ENCODE results near the gene EGFLAM. TPM values are rescaled to one million over a fixed set of nuclear protein-coding genes. Genes with fewer than 3 reads are reported as not detected.

EGFLAM gene
- total and polyA plus RNA-seq, 2 donors (not counting 3 experiments of a cell fraction or from before 2014, with no cell fraction given), result 1.2 to 2.7 TPM

DNA sequence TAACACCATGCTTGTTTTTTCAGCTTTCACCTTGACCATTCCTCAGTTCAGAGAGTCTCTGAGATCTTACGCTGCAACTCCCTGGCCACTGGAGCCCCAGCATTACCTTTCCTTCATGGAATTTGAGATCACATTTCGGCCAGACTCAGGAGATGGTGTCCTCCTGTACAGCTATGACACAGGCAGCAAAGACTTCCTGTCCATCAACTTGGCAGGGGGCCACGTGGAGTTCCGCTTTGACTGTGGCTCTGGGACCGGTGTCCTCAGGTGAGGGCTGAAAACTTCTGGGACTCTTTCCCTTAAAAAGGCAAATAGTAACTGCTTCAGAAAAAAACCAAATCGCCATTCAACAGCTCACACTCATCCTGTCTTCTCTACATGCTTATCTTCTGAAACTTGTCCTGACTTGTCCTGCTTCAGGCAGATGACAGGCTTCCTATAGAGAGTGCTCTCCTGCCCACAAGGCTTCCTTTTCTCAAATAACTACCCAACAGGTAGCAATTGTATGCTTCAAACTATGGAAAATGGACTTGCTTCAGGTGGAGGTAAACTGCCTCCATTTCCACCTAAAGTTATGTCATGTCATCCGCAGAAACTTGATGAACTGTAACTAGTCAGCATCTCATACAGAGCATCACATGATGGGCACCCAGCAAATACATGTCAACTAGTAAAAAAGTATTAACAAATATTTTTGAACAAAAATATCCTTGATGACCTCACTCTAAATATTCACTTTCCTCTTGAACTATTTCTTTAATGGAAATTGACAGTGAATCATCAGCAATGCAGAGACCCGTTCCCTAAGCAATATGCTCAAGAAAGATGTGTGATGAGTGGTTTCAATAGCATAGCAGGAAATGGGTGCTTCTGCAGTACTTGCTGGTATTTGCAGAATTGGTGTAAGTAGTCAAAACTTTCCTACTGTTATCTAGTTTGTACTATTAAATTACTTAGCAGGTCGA, 168.9 kb downstream of the EGFLAM start:
- H3K4me3 ChIP-seq (replicated peaks in 1 of 3; ENCODE audit: insufficient read depth in 1 of 3, low read depth in 1 of 3, low read length in 3 of 3), result no peak overlapping the region
- dilution Hi-C loops (cut with MboI; ENCODE audit: extremely low pct_ligation_motif_present, low sequenced_read_pairs), result loop anchor here (25.0 kb wide), 1 partner anchor 385 kb away; no protein-coding TSS in a partner anchor
- H3K79me2 ChIP-seq (ENCODE audit: control insufficient read depth, insufficient read depth, low read length), result no peaks in the 10 kb centered on the region
- no peak overlapping the region for H3K27ac ChIP-seq (ENCODE audit: insufficient read depth, low read depth, low read length)
- H4K20me1 ChIP-seq (replicated peaks; ENCODE audit: control insufficient read depth, extremely low read depth, insufficient read depth, low read length), result no peaks in the 10 kb centered on the region
- FAIRE-seq, result peak; percentile 50
- no TSS peak for BruUV-seq (replicated peaks)
- no peaks in the 10 kb centered on the region for H3K36me3 ChIP-seq (ENCODE audit: control insufficient read depth in 2 of 2, extremely low read depth in 1 of 2, insufficient read depth in 2 of 2, low read length in 2 of 2)
- no peaks in the 10 kb centered on the region for H3K27me3 ChIP-seq (ENCODE audit: control insufficient read depth in 2 of 2, insufficient read depth in 2 of 2, low read length in 2 of 2)
- H2AFZ ChIP-seq (ENCODE audit: low read depth, low read length), result peak overlapping the region; percentile 6
- H3K9ac ChIP-seq (replicated peaks; ENCODE audit: extremely low read depth, insufficient read depth, low read length), result no peak overlapping the region
- no peak overlapping the region for H3K4me2 ChIP-seq (ENCODE audit: insufficient read depth, low read length)
- no peaks in the 10 kb centered on the region for H3K9me1 ChIP-seq (replicated peaks; ENCODE audit: control insufficient read depth, extremely low read depth, insufficient read depth, low read length)
- no peaks in the 10 kb centered on the region for H3K9me3 ChIP-seq (replicated peaks; ENCODE audit: control insufficient read depth, insufficient read depth, low read length)
- intact Hi-C loops (cut with micrococcal nuclease), result no loop called here
- TF ChIP-seq JUN (IDR thresholded peaks at IDR 0.05; ENCODE audit: borderline replicate concordance, insufficient read depth, insufficient read length, low read depth) (no peak), FOS (IDR thresholded peaks at IDR 0.05; ENCODE audit: borderline replicate concordance, insufficient read depth, low read length) (peak; percentile 68)
- no peak for DNase-seq (ENCODE audit: low read depth, low spot score)
- POLR2A ChIA-PET, result no interaction called here
- H3K4me1 ChIP-seq (ENCODE audit: control insufficient read depth, extremely low read depth, insufficient read depth, low read length), result no peaks in the 10 kb centered on the region
- CTCF ChIA-PET, result interaction anchor here (9.5 kb wide), 1 partner anchor 15 kb away, joined by 179 read pairs; no protein-coding TSS in a partner anchor

DNA sequence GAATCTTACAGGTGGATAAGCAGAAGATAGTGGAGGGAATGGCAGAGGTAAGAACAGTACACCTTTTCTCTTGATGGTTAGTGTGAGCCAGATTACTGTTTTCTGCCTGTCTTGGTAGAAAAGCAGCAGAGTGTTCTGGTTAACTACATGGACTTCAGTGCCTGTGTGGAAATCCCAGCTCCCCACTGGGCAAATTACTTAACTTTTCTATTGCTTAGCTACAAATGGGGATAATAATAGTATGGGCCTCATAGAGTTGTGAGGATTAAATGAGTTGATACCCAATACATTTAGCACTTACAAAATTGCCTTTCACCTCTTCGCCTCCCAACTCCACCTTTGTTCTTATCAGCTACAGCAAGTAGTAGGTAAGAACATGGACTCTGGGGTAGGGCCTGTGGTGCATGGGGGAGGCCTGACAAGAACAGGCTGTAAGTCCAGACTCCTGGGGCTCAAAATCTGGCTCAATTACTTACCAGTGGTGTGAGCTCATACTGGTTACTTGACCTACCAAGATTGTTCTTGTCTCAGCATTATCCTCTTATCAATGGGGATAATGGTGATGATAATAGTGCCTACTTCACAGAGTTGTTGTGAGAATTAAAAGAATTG, 173.0 kb downstream of the EGFLAM start:
- Histone ChIP-seq H3K4me2 (ENCODE audit: insufficient read depth, low read length) (no peak overlapping the region), H3K4me1 (ENCODE audit: control insufficient read depth, extremely low read depth, insufficient read depth, low read length) (peaks cover 19% of the 10 kb centered on the region), H3K9me1 (replicated peaks; ENCODE audit: control insufficient read depth, extremely low read depth, insufficient read depth, low read length) (no peaks in the 10 kb centered on the region), H3K36me3 (ENCODE audit: control insufficient read depth in 2 of 2, extremely low read depth in 1 of 2, insufficient read depth in 2 of 2, low read length in 2 of 2) (no peaks in the 10 kb centered on the region), H3K27ac (ENCODE audit: insufficient read depth, low read depth, low read length) (no peak overlapping the region), H3K27me3 (ENCODE audit: control insufficient read depth in 2 of 2, insufficient read depth in 2 of 2, low read length in 2 of 2) (no peaks in the 10 kb centered on the region), H3K79me2 (ENCODE audit: control insufficient read depth, insufficient read depth, low read length) (no peaks in the 10 kb centered on the region), H3K9me3 (replicated peaks; ENCODE audit: control insufficient read depth, insufficient read depth, low read length) (no peaks in the 10 kb centered on the region), H3K9ac (replicated peaks; ENCODE audit: extremely low read depth, insufficient read depth, low read length) (no peak overlapping the region), H2AFZ (ENCODE audit: low read depth, low read length) (no peak overlapping the region), H3K4me3 (replicated peaks in 1 of 3; ENCODE audit: insufficient read depth in 1 of 3, low read depth in 1 of 3, low read length in 3 of 3) (no peak overlapping the region), H4K20me1 (replicated peaks; ENCODE audit: control insufficient read depth, extremely low read depth, insufficient read depth, low read length) (no peaks in the 10 kb centered on the region)
- no TSS peak for BruUV-seq (replicated peaks)
- FAIRE-seq, result no peak
- TF ChIP-seq MYC (IDR thresholded peaks at IDR 0.05; ENCODE audit: low read depth, low read length), result no peak
- no peak for TF ChIP-seq POLR2AphosphoS5 (IDR thresholded peaks at IDR 0.05; ENCODE audit: insufficient read depth, low read depth, low read length)
- no peak for TF ChIP-seq GATA2 (IDR thresholded peaks at IDR 0.05; ENCODE audit: insufficient read depth, insufficient read length, low read depth, low read length)
- no peak for TF ChIP-seq JUN (IDR thresholded peaks at IDR 0.05; ENCODE audit: borderline replicate concordance, insufficient read depth, insufficient read length, low read depth)
- TF ChIP-seq, protein P1, sequence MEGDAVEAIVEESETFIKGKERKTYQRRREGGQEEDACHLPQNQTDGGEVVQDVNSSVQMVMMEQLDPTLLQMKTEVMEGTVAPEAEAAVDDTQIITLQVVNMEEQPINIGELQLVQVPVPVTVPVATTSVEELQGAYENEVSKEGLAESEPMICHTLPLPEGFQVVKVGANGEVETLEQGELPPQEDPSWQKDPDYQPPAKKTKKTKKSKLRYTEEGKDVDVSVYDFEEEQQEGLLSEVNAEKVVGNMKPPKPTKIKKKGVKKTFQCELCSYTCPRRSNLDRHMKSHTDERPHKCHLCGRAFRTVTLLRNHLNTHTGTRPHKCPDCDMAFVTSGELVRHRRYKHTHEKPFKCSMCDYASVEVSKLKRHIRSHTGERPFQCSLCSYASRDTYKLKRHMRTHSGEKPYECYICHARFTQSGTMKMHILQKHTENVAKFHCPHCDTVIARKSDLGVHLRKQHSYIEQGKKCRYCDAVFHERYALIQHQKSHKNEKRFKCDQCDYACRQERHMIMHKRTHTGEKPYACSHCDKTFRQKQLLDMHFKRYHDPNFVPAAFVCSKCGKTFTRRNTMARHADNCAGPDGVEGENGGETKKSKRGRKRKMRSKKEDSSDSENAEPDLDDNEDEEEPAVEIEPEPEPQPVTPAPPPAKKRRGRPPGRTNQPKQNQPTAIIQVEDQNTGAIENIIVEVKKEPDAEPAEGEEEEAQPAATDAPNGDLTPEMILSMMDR (IDR thresholded peaks at IDR 0.05; ENCODE audit: extremely low read depth in 1 of 2, insufficient read depth in 1 of 2, low read depth in 1 of 2, low read length in 2 of 2), result no peak
- no peak for TF ChIP-seq FOS (IDR thresholded peaks at IDR 0.05; ENCODE audit: borderline replicate concordance, insufficient read depth, low read length)
- no peak for TF ChIP-seq POLR2A (IDR thresholded peaks at IDR 0.05; ENCODE audit: low read depth, low read length)
- TF ChIP-seq, protein P2, sequence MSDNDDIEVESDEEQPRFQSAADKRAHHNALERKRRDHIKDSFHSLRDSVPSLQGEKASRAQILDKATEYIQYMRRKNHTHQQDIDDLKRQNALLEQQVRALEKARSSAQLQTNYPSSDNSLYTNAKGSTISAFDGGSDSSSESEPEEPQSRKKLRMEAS (IDR thresholded peaks at IDR 0.05; ENCODE audit: insufficient read depth, insufficient read length), result no peak
- TF ChIP-seq EZH2 (IDR thresholded peaks at IDR 0.05; ENCODE audit: borderline replicate concordance, low read depth, low read length, severe bottlenecking), result no peak
- no peak for DNase-seq (ENCODE audit: low read depth, low spot score)
- CTCF ChIA-PET, result interaction anchor here (1.8 to 3.9 kb wide), 3 partner anchors 10 to 378 kb away, joined by 4 to 36 read pairs (median 24); no protein-coding TSS in a partner anchor
- dilution Hi-C loops (cut with MboI; ENCODE audit: extremely low pct_ligation_motif_present, low sequenced_read_pairs), result loop anchor here (25.0 kb wide), 1 partner anchor 381 kb away; no protein-coding TSS in a partner anchor
- POLR2A ChIA-PET, result no interaction called here
- intact Hi-C loops (cut with micrococcal nuclease), result no loop called here
